Measurements from ENCODE around the gene RNF125. TPM values are rescaled to one million over a fixed set of nuclear protein-coding genes. Genes with fewer than 3 reads are reported as not detected.

RNF125 gene
- total RNA-seq, 6 experiments from 2014 or later = 2.9 to 14.1 (median 5.8) TPM

GRCh38 chr18:32074206-32074605 lies 55.6 kb downstream of the RNF125 start:
- Histone ChIP-seq H3K27ac (no peak overlapping the region), H3K27me3 (no peaks in the 10 kb centered on the region), H3K4me3 (no peak overlapping the region), H3K9me3 (no peaks in the 10 kb centered on the region), H3K36me3 (no peaks in the 10 kb centered on the region), H3K4me1 (no peaks in the 10 kb centered on the region)
- intact Hi-C loops (cut with DNase I) = no loop called here
- DNase-seq (no peak), ATAC-seq (no peak)
- TF ChIP-seq POLR2A (IDR thresholded peaks at IDR 0.05) = no peak
- no peak for TF ChIP-seq CTCF (IDR thresholded peaks at IDR 0.05)
- WGBS (ENCODE audit: insufficient coverage, low coverage, low lambda C conversion rate, missing lambda C conversion rate) = 100% methylated on average over 1 of the region's 1 CpG

- TF ChIP-seq POLR2A (IDR thresholded peaks at IDR 0.05) (no peak), CTCF (IDR thresholded peaks at IDR 0.05) (no peak)
- intact Hi-C loops (cut with DNase I) = no loop called here
- Histone ChIP-seq H3K27me3 (no peaks in the 10 kb centered on the region), H3K4me1 (no peaks in the 10 kb centered on the region), H3K4me3 (no peak overlapping the region), H3K27ac (no peak overlapping the region), H3K36me3 (no peaks in the 10 kb centered on the region), H3K9me3 (no peaks in the 10 kb centered on the region)
- 89% methylated on average over 2 of the region's 2 CpGs for WGBS (ENCODE audit: insufficient coverage, low coverage, low lambda C conversion rate, missing lambda C conversion rate)
- DNase-seq (no peak), ATAC-seq (no peak)
Measured at GRCh38 chr18:32078845-32079244, 60.2 kb downstream of the RNF125 start.

- Histone ChIP-seq H3K4me3 (no peak overlapping the region), H3K27ac (no peak overlapping the region), H3K36me3 (no peaks in the 10 kb centered on the region), H3K4me1 (peaks cover 0 to 6% (median 0%) of the 10 kb centered on the region in 4 donors), H3K9me3 (no peaks in the 10 kb centered on the region), H3K27me3 (no peaks in the 10 kb centered on the region)
- DNase-seq = no peak
- ATAC-seq = no peak
- WGBS (ENCODE audit: insufficient coverage, low coverage, low lambda C conversion rate, missing lambda C conversion rate) = 40% methylated on average over 1 of the region's 1 CpG
- TF ChIP-seq POLR2A (IDR thresholded peaks at IDR 0.05) (no peak), CTCF (IDR thresholded peaks at IDR 0.05) (no peak)
- intact Hi-C loops (cut with DNase I) = no loop called here
Measured at GRCh38 chr18:32081881-32082280, 63.3 kb downstream of the RNF125 start.

- 100% methylated on average over 4 of the region's 8 CpGs for WGBS (ENCODE audit: insufficient coverage, low coverage, low lambda C conversion rate, missing lambda C conversion rate)
Measured at GRCh38 chr18:32083781-32084180, 65.2 kb downstream of the RNF125 start.

More at GRCh38 chr18:32083781-32084180, 65.2 kb downstream of the RNF125 start:
- no peaks in the 10 kb centered on the region for H3K36me3 ChIP-seq
- no peak overlapping the region for H3K27ac ChIP-seq
- intact Hi-C loops (cut with DNase I) = no loop called here
- no peak for ATAC-seq
- H3K4me3 ChIP-seq = no peak overlapping the region
- TF ChIP-seq CTCF (IDR thresholded peaks at IDR 0.05) (no peak), POLR2A (IDR thresholded peaks at IDR 0.05) (no peak)
- H3K27me3 ChIP-seq = no peaks in the 10 kb centered on the region
- H3K9me3 ChIP-seq = no peaks in the 10 kb centered on the region
- DNase-seq = no peak
- H3K4me1 ChIP-seq = peaks cover 0 to 6% (median 0%) of the 10 kb centered on the region in 4 donors

Measured in right lobe of liver (tissue), 6 donors.